Fibroblast of lung (primary cell): ENCODE measurements around the gene PHF2. TPM values are rescaled to one million over a fixed set of nuclear protein-coding genes. Genes with fewer than 3 reads are reported as not detected.

Experiments
- DNase-seq, 2 donors: peaks; one replicate each; pipeline versions ENCODE4 v3.0.0 to v3.0.0-alpha.2; 2010; ENCODE audit warnings: low read depth in 2 of 2
- H2AFZ ChIP-seq: 2 replicates; pipeline ENCODE4 v1.5.1; 2012; ENCODE audit warnings: low read length, control low read depth, inconsistent platforms
- H3K27ac ChIP-seq: 2 replicates; pipeline ENCODE4 v1.5.1; 2011; ENCODE audit warnings: low read length, control low read depth; ENCODE audit not compliant: insufficient read depth
- H3K27me3 ChIP-seq: 2 replicates; pipeline ENCODE4 v1.5.1; 2011; ENCODE audit warnings: mild to moderate bottlenecking, low read length; ENCODE audit not compliant: control insufficient read depth, insufficient read depth
- H3K36me3 ChIP-seq: 2 replicates; pipeline ENCODE4 v1.5.1; 2011; ENCODE audit warnings: low read length; ENCODE audit not compliant: control insufficient read depth, insufficient read depth
- H3K4me1 ChIP-seq: 2 replicates; pipeline ENCODE4 v1.5.1; 2011; ENCODE audit warnings: low read length; ENCODE audit not compliant: control insufficient read depth, insufficient read depth; ENCODE audit errors: extremely low read depth
- H3K4me2 ChIP-seq: 2 replicates; pipeline ENCODE4 v1.5.1; 2011; ENCODE audit warnings: low read length, control low read depth; ENCODE audit not compliant: insufficient read depth; ENCODE audit errors: extremely low read depth
- H3K4me3 ChIP-seq, 4 experiments: fragments of 200-600 bp in 1 of 4; sonication (generic) in 1 of 4; replicated peaks in 1 of 4; 2 replicates each; pipeline ENCODE4 v1.5.1; 2011 to 2016; ENCODE audit warnings: low read length in 4 of 4, low read depth in 3 of 4, mild to moderate bottlenecking in 3 of 4, control low read depth in 2 of 4, inconsistent platforms in 1 of 4, mixed read lengths in 1 of 4; ENCODE audit not compliant: insufficient read depth in 1 of 4; ENCODE audit errors: control extremely low read depth in 1 of 4
- H3K79me2 ChIP-seq: 2 replicates; pipeline ENCODE4 v1.5.1; 2012; ENCODE audit warnings: mild to moderate bottlenecking, low read length, inconsistent platforms; ENCODE audit not compliant: control insufficient read depth, insufficient read depth
- H3K9ac ChIP-seq: 2 replicates; pipeline ENCODE4 v1.5.1; 2011; ENCODE audit warnings: mild to moderate bottlenecking, low read length, control low read depth; ENCODE audit not compliant: insufficient read depth
- H3K9me3 ChIP-seq: 2 replicates; pipeline ENCODE4 v1.5.1; 2012; ENCODE audit warnings: low read depth, low read length; ENCODE audit not compliant: control insufficient read depth, insufficient read depth
- H4K20me1 ChIP-seq: 2 replicates; pipeline ENCODE4 v1.5.1; 2011; ENCODE audit warnings: low read length; ENCODE audit not compliant: control insufficient read depth, insufficient read depth; ENCODE audit errors: extremely low read depth
- CTCF ChIP-seq, 2 donors: IDR thresholded peaks in 1 of 2; conservative IDR thresholded peaks in 1 of 2; 1 replicate in 1 of 2; 2 replicates in 1 of 2; pipeline ENCODE4 v1.5.1; 2011 to 2012; ENCODE audit warnings: low read length in 2 of 2, control low read depth in 1 of 2, inconsistent platforms in 1 of 2, low read depth in 1 of 2, mild to moderate bottlenecking in 1 of 2
- EZH2 ChIP-seq: IDR thresholded peaks from 2 replicates; pipeline ENCODE4 v1.5.1; 2012; ENCODE audit warnings: low read length, control low read depth, mild to moderate bottlenecking; ENCODE audit errors: missing control alignments
- polyA plus RNA-seq, 2 donors: library from polyadenylated mRNA; depleted of rRNA in 1 of 2; stranded (reverse) in 1 of 2; unstranded in 1 of 2; fragments of >200 nt; gene quantifications; 2 replicates each; pipeline ENCODE4 v1.2.1, GENCODE V29; 2011 to 2012; ENCODE audit warnings: missing spikeins in 1 of 2
- total RNA-seq: library from RNA; depleted of rRNA; stranded (reverse); fragments of >200 nt; gene quantifications from 2 replicates; pipeline ENCODE4 v1.2.1, GENCODE V29; 2014

Gene PHF2
- total and polyA plus RNA-seq, 2 donors (not counting 1 experiment from before 2014, with no cell fraction given) = 9.2 to 13.4 TPM

GRCh38 chr9:93589688-93590087, 13.3 kb downstream of the PHF2 start:
- Histone ChIP-seq H3K27me3 (no peaks in the 10 kb centered on the region), H3K9me3 (no peaks in the 10 kb centered on the region), H3K4me1 (peaks cover 9% of the 10 kb centered on the region), H3K4me3 (no peak overlapping the region), H3K27ac (no peak overlapping the region), H4K20me1 (no peaks in the 10 kb centered on the region), H3K9ac (no peak overlapping the region), H3K4me2 (no peak overlapping the region), H2AFZ (no peak overlapping the region), H3K79me2 (peaks cover 54% of the 10 kb centered on the region), H3K36me3 (no peaks in the 10 kb centered on the region)
- peak; percentile 20 to 29 for DNase-seq
- no peak for TF ChIP-seq EZH2
- no peak for TF ChIP-seq CTCF (conservative IDR thresholded peaks at IDR 0.05 in 1 of 2, IDR thresholded peaks at IDR 0.05 in 1 of 2; ENCODE audit: low read depth in 1 of 2, low read length in 2 of 2)

DNA sequence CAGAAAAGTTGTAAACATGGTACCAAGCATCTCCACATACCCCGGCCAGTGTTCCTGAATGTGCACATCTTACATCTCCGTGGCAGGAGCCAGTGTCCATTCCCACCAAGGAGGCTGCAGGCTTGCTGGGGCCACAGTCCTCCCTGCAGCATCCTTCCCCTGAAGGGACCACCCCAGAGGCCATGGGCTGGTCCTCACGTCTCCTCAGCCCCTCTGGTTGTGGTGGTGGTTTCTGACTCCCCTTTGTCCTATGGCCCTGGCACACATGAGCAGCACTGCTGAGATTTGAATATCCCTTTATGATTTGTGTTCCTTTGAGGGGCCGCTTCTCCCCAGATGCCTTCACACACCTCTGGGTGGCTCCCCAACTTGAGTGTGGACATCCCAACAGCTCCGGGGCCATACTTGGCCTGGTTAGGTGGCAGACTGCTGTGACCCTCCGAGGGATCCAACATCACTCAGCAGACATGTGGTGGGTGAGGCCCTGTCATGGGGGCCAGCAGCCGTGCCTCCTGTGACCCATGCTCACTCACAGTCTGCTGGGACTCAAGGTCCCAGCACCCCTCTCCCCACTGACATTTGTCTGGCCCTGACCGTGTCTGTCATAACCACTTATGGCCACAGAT, 14.3 kb downstream of the PHF2 start:
- Histone ChIP-seq H3K4me3 (no peak overlapping the region), H3K27me3 (no peaks in the 10 kb centered on the region), H3K36me3 (no peaks in the 10 kb centered on the region), H2AFZ (no peak overlapping the region), H3K79me2 (peaks cover 47% of the 10 kb centered on the region), H4K20me1 (no peaks in the 10 kb centered on the region), H3K9me3 (no peaks in the 10 kb centered on the region), H3K9ac (no peak overlapping the region), H3K4me1 (peaks cover 9% of the 10 kb centered on the region), H3K4me2 (no peak overlapping the region), H3K27ac (no peak overlapping the region)
- no peak for DNase-seq
- no peak for TF ChIP-seq EZH2
- TF ChIP-seq CTCF (conservative IDR thresholded peaks at IDR 0.05 in 1 of 2, IDR thresholded peaks at IDR 0.05 in 1 of 2; ENCODE audit: low read depth in 1 of 2, low read length in 2 of 2) = no peak

DNA sequence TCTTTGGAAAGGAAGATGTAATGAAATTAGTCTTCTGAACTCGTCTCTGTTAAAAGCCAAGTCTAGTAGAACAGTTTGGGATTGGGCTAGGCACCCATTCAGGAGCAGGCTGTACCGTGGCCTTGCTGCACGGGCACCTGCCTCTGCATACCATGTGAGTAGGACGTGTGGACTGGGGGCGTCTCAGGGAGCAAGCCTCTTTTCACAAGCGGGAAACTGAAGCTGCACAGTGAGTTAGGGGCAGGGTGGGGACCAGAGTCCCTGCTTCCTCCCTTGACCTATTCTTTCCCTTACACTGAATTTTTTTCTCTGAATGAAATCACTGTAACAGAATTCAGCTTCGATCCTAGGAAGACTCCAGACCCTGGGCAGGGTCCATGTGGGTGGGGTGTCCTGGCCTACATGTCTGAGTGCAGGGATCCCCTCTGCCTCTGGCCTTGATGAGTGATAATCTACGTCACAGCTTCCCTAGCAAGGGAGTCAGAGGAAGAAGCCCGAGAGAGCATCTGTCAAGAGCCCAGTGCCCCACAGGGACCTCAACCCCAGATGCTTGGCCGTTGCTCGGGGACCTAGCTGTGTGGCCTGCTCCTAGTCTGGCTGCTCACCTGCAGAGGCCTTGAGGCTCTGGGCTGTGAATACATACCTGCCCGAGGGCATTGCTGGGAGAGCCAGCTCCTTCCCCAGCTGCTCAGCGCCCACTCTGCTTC, 15.1 kb downstream of the PHF2 start:
- no peak overlapping the region for H3K4me3 ChIP-seq
- no peak for DNase-seq
- H3K27ac ChIP-seq = no peak overlapping the region
- peaks cover 9% of the 10 kb centered on the region for H3K4me1 ChIP-seq
- no peaks in the 10 kb centered on the region for H3K27me3 ChIP-seq
- no peaks in the 10 kb centered on the region for H3K9me3 ChIP-seq
- TF ChIP-seq EZH2 (no peak), CTCF (conservative IDR thresholded peaks at IDR 0.05 in 1 of 2, IDR thresholded peaks at IDR 0.05 in 1 of 2; ENCODE audit: low read depth in 1 of 2, low read length in 2 of 2) (no peak)
- H2AFZ ChIP-seq = no peak overlapping the region
- no peak overlapping the region for H3K4me2 ChIP-seq
- H3K79me2 ChIP-seq = peaks cover 41% of the 10 kb centered on the region
- no peak overlapping the region for H3K9ac ChIP-seq
- no peaks in the 10 kb centered on the region for H4K20me1 ChIP-seq
- H3K36me3 ChIP-seq = no peaks in the 10 kb centered on the region
